Measurements from ENCODE around the gene INO80D. TPM values are rescaled to one million over a fixed set of nuclear protein-coding genes. Genes with fewer than 3 reads are reported as not detected.

INO80D gene
- total RNA-seq, 1 experiment from 2014 or later = 21.7 TPM

- ChIA-PET CTCF (no interaction called here), POLR2A (ENCODE audit: low non-redundant PET) (no interaction called here)
- BruUV-seq (replicated peaks) = no TSS peak
Measured at GRCh38 chr2:205964111-205964761, 121.7 kb downstream of the INO80D start.

GRCh38 chr2:205959521-205959920 is 126.5 kb downstream of the INO80D start:
- POLR2A ChIA-PET (ENCODE audit: low non-redundant PET) = no interaction called here
- Histone ChIP-seq H3K27me3 (replicated peaks; ENCODE audit: insufficient read depth, low read depth, low read length, poor library complexity) (no peaks in the 10 kb centered on the region), H3K9me3 (ENCODE audit: low read depth, low read length, poor library complexity, severe bottlenecking) (no peaks in the 10 kb centered on the region), H3K36me3 (ENCODE audit: insufficient read depth, low read length, poor library complexity, severe bottlenecking) (no peaks in the 10 kb centered on the region), H3K4me1 (ENCODE audit: insufficient read depth, low read length, poor library complexity, severe bottlenecking) (no peaks in the 10 kb centered on the region), H3K27ac (ENCODE audit: low read depth, low read length, poor library complexity, severe bottlenecking) (no peak overlapping the region), H3K4me3 (ENCODE audit: low read depth, low read length, poor library complexity, severe bottlenecking) (no peak overlapping the region)
- CTCF ChIA-PET = no interaction called here
- TF ChIP-seq EZH2 (IDR thresholded peaks at IDR 0.05; ENCODE audit: borderline replicate concordance, low read depth, low read length, poor library complexity, severe bottlenecking) = no peak
- no peak for TF ChIP-seq CTCF (conservative IDR thresholded peaks at IDR 0.05; ENCODE audit: low read depth, low read length)
- DNase-seq (ENCODE audit: low spot score) = no peak
- intact Hi-C loops (cut with micrococcal nuclease; ENCODE audit: unreplicated experiment) = no loop called here
- BruUV-seq (replicated peaks) = no TSS peak

More at GRCh38 chr2:205964111-205964761, 121.7 kb downstream of the INO80D start:
- DNase-seq (ENCODE audit: low spot score) = no peak
- no peaks in the 10 kb centered on the region for H3K4me1 ChIP-seq (ENCODE audit: insufficient read depth, low read length, poor library complexity, severe bottlenecking)
- intact Hi-C loops (cut with micrococcal nuclease; ENCODE audit: unreplicated experiment) = no loop called here
- TF ChIP-seq CTCF (conservative IDR thresholded peaks at IDR 0.05; ENCODE audit: low read depth, low read length) (no peak), EZH2 (IDR thresholded peaks at IDR 0.05; ENCODE audit: borderline replicate concordance, low read depth, low read length, poor library complexity, severe bottlenecking) (no peak)
- no peak overlapping the region for H3K4me3 ChIP-seq (ENCODE audit: low read depth, low read length, poor library complexity, severe bottlenecking)
- H3K27me3 ChIP-seq (replicated peaks; ENCODE audit: insufficient read depth, low read depth, low read length, poor library complexity) = no peaks in the 10 kb centered on the region
- H3K9me3 ChIP-seq (ENCODE audit: low read depth, low read length, poor library complexity, severe bottlenecking) = no peaks in the 10 kb centered on the region
- H3K27ac ChIP-seq (ENCODE audit: low read depth, low read length, poor library complexity, severe bottlenecking) = no peak overlapping the region
- no peaks in the 10 kb centered on the region for H3K36me3 ChIP-seq (ENCODE audit: insufficient read depth, low read length, poor library complexity, severe bottlenecking)

GRCh38 chr2:205957452-205958154 is 128.4 kb downstream of the INO80D start:
- TF ChIP-seq CTCF (conservative IDR thresholded peaks at IDR 0.05; ENCODE audit: low read depth, low read length) = no peak
- TF ChIP-seq EZH2 (IDR thresholded peaks at IDR 0.05; ENCODE audit: borderline replicate concordance, low read depth, low read length, poor library complexity, severe bottlenecking) = no peak
- H3K36me3 ChIP-seq (ENCODE audit: insufficient read depth, low read length, poor library complexity, severe bottlenecking) = no peaks in the 10 kb centered on the region
- intact Hi-C loops (cut with micrococcal nuclease; ENCODE audit: unreplicated experiment) = no loop called here
- no peaks in the 10 kb centered on the region for H3K27me3 ChIP-seq (replicated peaks; ENCODE audit: insufficient read depth, low read depth, low read length, poor library complexity)
- H3K4me3 ChIP-seq (ENCODE audit: low read depth, low read length, poor library complexity, severe bottlenecking) = no peak overlapping the region
- H3K9me3 ChIP-seq (ENCODE audit: low read depth, low read length, poor library complexity, severe bottlenecking) = no peaks in the 10 kb centered on the region
- H3K27ac ChIP-seq (ENCODE audit: low read depth, low read length, poor library complexity, severe bottlenecking) = no peak overlapping the region
- BruUV-seq (replicated peaks) = no TSS peak
- DNase-seq (ENCODE audit: low spot score) = no peak
- ChIA-PET CTCF (no interaction called here), POLR2A (ENCODE audit: low non-redundant PET) (no interaction called here)
- no peaks in the 10 kb centered on the region for H3K4me1 ChIP-seq (ENCODE audit: insufficient read depth, low read length, poor library complexity, severe bottlenecking)
